ENCODE measurements around the gene METRN.

Gene METRN

GRCh38 chr16:761625-762513 lies 47.0 kb downstream of the METRN start:
- no peak for DNase-seq

DNA sequence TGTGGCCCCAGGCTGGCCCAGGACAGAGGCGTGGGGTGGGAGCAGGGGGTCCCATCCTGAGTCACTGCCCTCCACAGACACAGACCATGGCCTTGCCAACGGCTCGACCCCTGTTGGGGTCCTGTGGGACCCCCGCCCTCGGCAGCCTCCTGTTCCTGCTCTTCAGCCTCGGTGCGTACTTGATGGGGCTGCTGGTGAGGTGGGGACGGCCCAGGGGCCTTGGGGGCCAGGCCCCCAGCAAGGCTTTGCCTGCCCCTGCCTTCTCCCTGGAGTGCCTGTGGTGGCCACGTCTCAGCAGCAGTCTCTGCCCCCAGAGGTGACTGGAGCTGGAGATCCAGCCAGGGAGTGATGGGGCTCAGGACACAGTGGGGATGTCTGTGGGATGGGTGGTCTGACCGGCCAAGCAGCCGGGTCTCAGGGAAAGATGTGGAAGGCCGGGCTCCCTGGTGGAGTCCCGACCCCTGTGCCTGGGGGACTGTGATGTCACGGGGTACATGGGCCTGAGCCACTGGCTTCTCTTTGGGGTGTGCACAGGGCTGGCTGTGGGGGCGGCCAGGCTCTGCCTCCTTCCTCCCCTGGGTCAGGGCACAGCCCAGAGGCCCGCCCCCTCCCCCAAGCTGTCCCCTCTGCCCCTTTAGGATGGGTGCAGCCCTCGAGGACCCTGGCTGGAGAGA lies 47.8 kb downstream of the METRN start:
- no peak for DNase-seq

DNA sequence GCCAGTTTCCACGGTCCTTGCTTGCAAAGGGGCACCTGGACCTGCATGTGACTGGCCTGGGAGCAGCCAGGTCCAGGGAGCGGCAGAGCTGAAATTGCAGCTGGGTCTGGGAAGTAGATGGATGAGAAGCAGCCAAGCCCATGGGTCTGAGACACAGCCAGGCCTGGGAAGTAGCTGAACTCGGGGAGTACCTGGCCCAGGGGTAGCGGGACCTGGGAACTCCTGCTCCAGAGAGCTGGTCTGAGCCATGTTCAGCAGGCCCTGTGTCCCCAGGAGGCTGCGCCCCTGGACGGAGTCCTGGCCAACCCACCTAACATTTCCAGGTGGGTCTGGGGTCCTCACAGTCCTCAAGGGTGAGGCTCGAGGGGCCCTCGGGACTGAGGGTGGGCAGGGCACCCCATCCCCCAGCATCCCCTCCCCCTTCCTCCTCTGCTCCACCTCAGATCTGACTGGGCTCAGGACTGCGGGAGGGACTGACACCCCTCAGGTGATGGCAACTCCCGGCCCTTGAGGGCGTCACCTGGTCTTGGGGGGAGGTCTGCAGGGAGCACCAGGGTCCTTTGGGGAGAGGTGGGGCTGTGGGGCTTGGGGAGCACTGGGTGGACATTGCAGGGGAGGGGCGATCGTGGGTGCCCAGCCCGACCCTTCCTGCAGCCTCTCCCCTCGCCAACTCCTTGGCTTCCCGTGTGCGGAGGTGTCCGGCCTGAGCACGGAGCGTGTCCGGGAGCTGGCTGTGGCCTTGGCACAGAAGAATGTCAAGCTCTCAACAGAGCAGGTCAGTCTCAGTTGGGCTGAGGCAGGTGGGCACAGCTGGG lies 48.7 kb downstream of the METRN start:
- no peak for DNase-seq

DNA sequence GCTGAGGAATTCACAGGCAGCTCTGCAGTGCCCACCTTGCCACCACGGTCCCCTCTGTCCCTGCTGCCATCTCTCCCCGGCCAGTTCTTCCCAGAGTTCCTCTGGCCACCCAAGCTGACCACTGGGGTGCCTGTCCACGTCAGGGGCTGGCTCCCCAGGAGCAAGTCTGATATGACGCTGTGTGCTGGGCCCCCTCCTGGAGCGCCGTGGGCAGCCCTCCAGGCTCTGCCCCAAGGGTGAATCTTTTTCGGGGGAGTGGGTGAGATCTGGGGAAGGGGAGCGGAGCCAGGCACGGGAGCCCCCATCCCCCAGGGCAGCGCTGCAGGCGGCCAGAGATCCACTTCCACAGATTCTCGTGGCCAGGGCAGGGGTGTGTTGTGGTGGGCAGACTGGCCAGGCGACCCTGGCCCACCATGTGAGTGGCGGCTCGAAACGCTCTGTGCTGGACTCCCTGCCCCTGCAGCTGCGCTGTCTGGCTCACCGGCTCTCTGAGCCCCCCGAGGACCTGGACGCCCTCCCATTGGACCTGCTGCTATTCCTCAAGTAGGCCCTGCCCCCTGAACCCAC lies 49.3 kb downstream of the METRN start:
- no peak for DNase-seq

DNA sequence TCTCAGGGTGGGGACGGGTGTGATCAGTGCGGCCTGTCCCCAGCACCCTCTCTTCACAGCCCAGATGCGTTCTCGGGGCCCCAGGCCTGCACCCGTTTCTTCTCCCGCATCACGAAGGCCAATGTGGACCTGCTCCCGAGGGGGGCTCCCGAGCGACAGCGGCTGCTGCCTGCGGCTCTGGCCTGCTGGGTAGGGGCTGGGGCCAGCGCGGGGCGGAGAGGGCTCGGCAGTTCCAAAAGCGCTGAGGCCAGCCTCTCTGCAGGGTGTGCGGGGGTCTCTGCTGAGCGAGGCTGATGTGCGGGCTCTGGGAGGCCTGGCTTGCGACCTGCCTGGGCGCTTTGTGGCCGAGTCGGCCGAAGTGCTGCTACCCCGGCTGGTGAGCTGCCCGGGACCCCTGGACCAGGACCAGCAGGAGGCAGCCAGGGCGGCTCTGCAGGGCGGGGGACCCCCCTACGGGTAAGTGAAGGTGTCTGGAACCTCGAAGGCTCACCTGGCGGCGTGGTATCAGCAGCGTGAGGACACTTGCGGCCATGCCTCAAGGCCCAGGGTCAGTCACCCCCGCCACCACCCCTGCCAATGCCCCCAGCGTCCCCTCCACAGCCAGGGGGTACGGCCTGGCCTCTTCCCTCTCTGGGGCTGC lies 50.0 kb downstream of the METRN start:
- DNase-seq = no peak

DNA sequence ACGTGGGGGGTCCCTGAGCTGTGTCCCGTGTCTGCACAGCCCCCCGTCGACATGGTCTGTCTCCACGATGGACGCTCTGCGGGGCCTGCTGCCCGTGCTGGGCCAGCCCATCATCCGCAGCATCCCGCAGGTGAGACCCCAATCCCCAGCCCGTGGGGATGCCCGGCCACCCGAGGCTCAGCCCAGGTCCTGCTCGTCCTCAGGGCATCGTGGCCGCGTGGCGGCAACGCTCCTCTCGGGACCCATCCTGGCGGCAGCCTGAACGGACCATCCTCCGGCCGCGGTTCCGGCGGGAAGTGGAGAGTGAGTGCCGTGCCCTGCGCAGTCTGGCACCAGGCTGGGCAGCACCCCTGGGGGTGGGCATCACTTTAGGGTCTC lies 50.6 kb downstream of the METRN start:
- no peak for DNase-seq

- no peak for DNase-seq
These were observed 51.3 kb downstream of the METRN start for GRCh38 chr16:766008-766819.

DNA sequence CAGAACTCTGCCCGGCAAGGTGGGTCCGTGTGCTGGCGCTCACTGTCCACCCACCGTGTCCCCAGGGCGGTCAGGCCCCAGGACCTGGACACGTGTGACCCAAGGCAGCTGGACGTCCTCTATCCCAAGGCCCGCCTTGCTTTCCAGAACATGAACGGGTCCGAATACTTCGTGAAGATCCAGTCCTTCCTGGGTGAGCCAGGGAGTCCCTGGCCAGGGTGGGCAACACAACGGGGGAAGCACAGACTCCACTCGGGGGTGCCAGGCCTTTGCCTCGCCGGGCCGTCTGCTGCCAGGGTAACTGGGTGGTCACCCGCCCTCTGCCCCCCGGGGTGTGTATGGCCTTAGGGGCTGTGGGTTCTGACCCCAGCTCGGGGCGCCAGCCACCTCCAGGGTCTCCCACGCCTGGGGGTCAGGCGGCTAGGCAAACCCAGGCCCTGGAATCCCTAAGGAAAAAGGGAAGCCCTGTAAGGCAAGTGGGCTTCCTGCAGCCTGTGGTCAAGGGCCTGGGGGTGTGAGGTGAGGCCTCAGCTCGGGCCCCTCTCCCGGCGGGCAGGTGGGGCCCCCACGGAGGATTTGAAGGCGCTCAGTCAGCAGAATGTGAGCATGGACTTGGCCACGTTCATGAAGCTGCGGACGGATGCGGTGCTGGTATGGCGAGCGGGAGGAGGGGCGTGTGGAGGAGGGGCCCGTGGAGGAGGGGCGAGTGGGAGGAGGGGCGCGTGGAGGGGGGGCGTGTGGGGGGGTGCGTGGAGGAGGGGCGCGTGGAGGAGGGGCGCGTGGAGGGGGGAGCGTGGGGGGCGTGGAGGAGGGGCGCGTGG lies 52.1 kb downstream of the METRN start:
- no peak for DNase-seq

DNA sequence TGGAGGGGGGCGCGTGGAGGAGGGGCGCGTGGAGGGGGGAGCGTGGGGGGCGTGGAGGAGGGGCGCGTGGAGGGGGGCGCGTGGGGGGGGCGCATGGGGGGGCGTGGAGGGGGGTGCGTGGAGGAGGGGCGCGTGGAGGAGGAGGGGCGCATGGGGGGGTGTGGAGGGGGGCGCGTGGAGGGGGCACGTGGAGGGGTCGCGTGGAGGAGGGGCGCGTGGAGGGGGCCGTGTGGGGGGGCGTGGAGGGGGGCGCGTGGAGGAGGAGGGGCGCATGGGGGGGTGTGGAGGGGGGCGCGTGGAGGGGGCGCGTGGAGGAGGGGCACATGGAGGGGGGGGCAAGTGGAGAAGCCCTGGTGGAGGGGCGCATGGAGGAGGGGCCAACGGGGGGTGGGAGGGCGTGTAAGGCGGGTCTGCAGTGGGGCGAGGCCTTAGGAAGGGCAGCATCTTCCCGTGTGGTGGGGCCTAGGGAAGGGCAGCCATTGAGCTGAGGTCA lies 52.9 kb downstream of the METRN start:
- DNase-seq = no peak

DNA sequence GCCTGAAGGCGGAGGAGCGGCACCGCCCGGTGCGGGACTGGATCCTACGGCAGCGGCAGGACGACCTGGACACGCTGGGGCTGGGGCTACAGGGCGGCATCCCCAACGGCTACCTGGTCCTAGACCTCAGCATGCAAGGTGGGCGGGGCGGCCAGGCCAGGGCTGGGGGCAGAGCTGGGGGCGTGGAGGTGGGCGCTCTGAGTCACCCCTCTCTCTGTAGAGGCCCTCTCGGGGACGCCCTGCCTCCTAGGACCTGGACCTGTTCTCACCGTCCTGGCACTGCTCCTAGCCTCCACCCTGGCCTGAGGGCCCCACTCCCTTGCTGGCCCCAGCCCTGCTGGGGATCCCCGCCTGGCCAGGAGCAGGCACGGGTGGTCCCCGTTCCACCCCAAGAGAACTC lies 53.5 kb downstream of the METRN start:
- no peak for DNase-seq

Measured in SHP77 treated with DMSO at 0.1 percent for 48 hours (cell line).